T-helper 2 cell treated with Interferon-gamma antibody and Interleukin-4, amounts not matched to agents 5 μg/mL and 100 μg/mL, for 36 hours (primary cell): ENCODE data around the gene POC1A.

Experiments
- DNase-seq: peaks from one replicate; pipeline ENCODE4 v3.0.0; 2021; ENCODE audit warnings: low spot score
- H3K27ac Mint-ChIP-seq: one replicate; pipeline ENCODE4 v1.8.0; 2021; ENCODE audit warnings: mild to moderate bottlenecking, mixed read lengths
- H3K27me3 Mint-ChIP-seq: one replicate; pipeline ENCODE4 v1.8.0; 2021; ENCODE audit warnings: low read depth, mixed read lengths
- H3K36me3 Mint-ChIP-seq: one replicate; pipeline ENCODE4 v1.8.0; 2021; ENCODE audit warnings: low read depth, mixed read lengths
- H3K4me1 Mint-ChIP-seq: one replicate; pipeline ENCODE4 v1.8.0; 2021; ENCODE audit warnings: low read depth, mixed read lengths
- H3K4me3 Mint-ChIP-seq: one replicate; pipeline ENCODE4 v1.8.0; 2022; ENCODE audit warnings: mild to moderate bottlenecking, moderate library complexity, mixed read lengths
- H3K9me3 Mint-ChIP-seq: one replicate; pipeline ENCODE4 v1.8.0; 2021; ENCODE audit warnings: mixed read lengths

The POC1A gene

GRCh38 chr3:52029535-52029934, 124.7 kb downstream of the POC1A start:
- Mint-ChIP-seq H3K27me3 (peaks cover 4% of the 10 kb centered on the region), H3K4me3 (no peak overlapping the region), H3K36me3 (no peaks in the 10 kb centered on the region), H3K9me3 (no peaks in the 10 kb centered on the region), H3K27ac (no peak overlapping the region), H3K4me1 (no peaks in the 10 kb centered on the region)
- DNase-seq = no peak

- Mint-ChIP-seq H3K4me3 (no peak overlapping the region), H3K27me3 (peaks cover 4% of the 10 kb centered on the region), H3K27ac (no peak overlapping the region), H3K4me1 (no peaks in the 10 kb centered on the region), H3K9me3 (no peaks in the 10 kb centered on the region), H3K36me3 (no peaks in the 10 kb centered on the region)
- no peak for DNase-seq
Observed at GRCh38 chr3:52029053-52029452, 125.2 kb downstream of the POC1A start.

DNA sequence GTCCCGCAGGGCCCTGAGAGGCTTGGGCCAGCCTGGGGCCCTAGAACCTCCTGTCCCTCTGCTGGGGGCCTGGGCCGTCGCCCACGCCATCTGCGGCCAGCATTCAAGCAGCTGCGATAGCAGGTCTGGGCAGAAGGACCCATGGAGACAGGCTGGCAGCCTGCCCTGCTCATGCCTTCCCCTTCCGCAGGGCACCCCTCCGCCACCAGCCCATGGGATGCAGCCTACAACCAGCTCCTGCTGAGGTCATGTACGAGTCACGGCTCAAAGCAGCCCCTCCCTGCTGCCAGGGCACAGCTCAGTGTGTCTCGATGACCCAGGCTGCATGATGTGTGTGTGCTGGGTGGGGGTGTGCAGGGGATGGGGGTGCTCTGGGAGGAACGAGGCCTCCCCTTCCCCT, 125.7 kb downstream of the POC1A start:
- no peak overlapping the region for H3K27ac Mint-ChIP-seq
- no peak overlapping the region for H3K4me3 Mint-ChIP-seq
- H3K4me1 Mint-ChIP-seq = no peaks in the 10 kb centered on the region
- H3K36me3 Mint-ChIP-seq = no peaks in the 10 kb centered on the region
- H3K27me3 Mint-ChIP-seq = peaks cover 4% of the 10 kb centered on the region
- no peak for DNase-seq
- no peaks in the 10 kb centered on the region for H3K9me3 Mint-ChIP-seq

- H3K27me3 Mint-ChIP-seq = peaks cover 4% of the 10 kb centered on the region
- no peak overlapping the region for H3K27ac Mint-ChIP-seq
- DNase-seq = no peak
- H3K4me1 Mint-ChIP-seq = no peaks in the 10 kb centered on the region
- H3K9me3 Mint-ChIP-seq = no peaks in the 10 kb centered on the region
- no peak overlapping the region for H3K4me3 Mint-ChIP-seq
- no peaks in the 10 kb centered on the region for H3K36me3 Mint-ChIP-seq
Observed at GRCh38 chr3:52026041-52026440, 128.2 kb downstream of the POC1A start.

DNA sequence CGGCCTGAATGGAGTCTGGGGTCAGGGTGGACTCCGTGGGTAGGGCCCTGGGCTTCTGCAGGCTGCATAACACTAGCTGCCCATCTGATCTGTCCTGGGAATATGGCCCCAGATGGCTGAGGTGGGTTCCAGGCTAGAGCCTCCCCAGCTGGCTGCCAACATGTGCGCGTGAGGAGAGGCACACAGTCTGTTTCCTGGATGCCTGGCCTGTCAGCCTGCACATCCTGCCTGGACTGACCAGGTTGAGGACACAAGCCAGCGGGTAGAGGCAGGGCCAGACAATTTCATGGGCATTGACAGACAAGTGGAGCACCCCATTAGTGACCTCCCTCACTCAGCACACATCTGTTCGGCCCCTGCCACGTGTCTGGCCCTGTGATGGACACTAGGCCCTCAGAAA, 128.8 kb downstream of the POC1A start:
- peaks cover 4% of the 10 kb centered on the region for H3K27me3 Mint-ChIP-seq
- no peak for DNase-seq
- H3K27ac Mint-ChIP-seq = no peak overlapping the region
- no peak overlapping the region for H3K4me3 Mint-ChIP-seq
- H3K9me3 Mint-ChIP-seq = no peaks in the 10 kb centered on the region
- H3K36me3 Mint-ChIP-seq = no peaks in the 10 kb centered on the region
- no peaks in the 10 kb centered on the region for H3K4me1 Mint-ChIP-seq
